Measurements from ENCODE around the gene IMPDH1.

GRCh38 chr7:128408709-128409595 is 830 bp downstream of the IMPDH1 start:
- TF ChIP-seq, protein P1, sequence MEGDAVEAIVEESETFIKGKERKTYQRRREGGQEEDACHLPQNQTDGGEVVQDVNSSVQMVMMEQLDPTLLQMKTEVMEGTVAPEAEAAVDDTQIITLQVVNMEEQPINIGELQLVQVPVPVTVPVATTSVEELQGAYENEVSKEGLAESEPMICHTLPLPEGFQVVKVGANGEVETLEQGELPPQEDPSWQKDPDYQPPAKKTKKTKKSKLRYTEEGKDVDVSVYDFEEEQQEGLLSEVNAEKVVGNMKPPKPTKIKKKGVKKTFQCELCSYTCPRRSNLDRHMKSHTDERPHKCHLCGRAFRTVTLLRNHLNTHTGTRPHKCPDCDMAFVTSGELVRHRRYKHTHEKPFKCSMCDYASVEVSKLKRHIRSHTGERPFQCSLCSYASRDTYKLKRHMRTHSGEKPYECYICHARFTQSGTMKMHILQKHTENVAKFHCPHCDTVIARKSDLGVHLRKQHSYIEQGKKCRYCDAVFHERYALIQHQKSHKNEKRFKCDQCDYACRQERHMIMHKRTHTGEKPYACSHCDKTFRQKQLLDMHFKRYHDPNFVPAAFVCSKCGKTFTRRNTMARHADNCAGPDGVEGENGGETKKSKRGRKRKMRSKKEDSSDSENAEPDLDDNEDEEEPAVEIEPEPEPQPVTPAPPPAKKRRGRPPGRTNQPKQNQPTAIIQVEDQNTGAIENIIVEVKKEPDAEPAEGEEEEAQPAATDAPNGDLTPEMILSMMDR (IDR thresholded peaks at IDR 0.05), result no peak
- no peak for TF ChIP-seq POLR2A (IDR thresholded peaks at IDR 0.05)
